Measurements from ENCODE around the gene IRF3. TPM values are rescaled to one million over a fixed set of nuclear protein-coding genes. Genes with fewer than 3 reads are reported as not detected.

Gene IRF3
- total and polyA plus RNA-seq, 2 of the 4 experiments (the other 2 are of a cell fraction): 39.6 to 65.2 TPM

- H4K8ac ChIP-seq (ENCODE audit: low read depth in 2 of 2, low read length in 2 of 2): no peak overlapping the region; a peak in 1 of 4 replicates
- H3K9me1 ChIP-seq (ENCODE audit: insufficient read depth, low read length): peaks cover 9% of the 10 kb centered on the region; the same call in 1 of the 2 replicates
- no TSS peak for BruUV-seq (replicated peaks)
These were observed 33.1 kb downstream of the IRF3 start for GRCh38 chr19:49632576-49632975.

More at GRCh38 chr19:49632576-49632975, 33.1 kb downstream of the IRF3 start:
- Histone ChIP-seq H3K14ac (replicated peaks; ENCODE audit: low read depth, low read length) (no peak overlapping the region), H3K36me3 (ENCODE audit: control insufficient read depth, insufficient read depth, low read length) (peaks cover 17% of the 10 kb centered on the region), H3K4me2 (ENCODE audit: low read depth, low read length) (no peak overlapping the region), H3K4ac (ENCODE audit: low read depth, low read length) (no peak overlapping the region), H2AFZ (replicated peaks; ENCODE audit: low read length, poor library complexity) (no peak overlapping the region), H2AK5ac (ENCODE audit: low read depth, low read length) (no peak overlapping the region), H3K9me3 (ENCODE audit: control insufficient read depth, insufficient read depth, low read length) (no peaks in the 10 kb centered on the region), H3K56ac (ENCODE audit: extremely low read depth, insufficient read depth, low read length) (no peak overlapping the region), H2BK20ac (ENCODE audit: low read depth, low read length) (no peak overlapping the region), H3K79me1 (ENCODE audit: low read depth in 1 of 2, low read length in 2 of 2) (peaks cover 0 to 36% of the 10 kb centered on the region in 2 experiments; a peak in 2 of 4 replicates), H3K27me3 (ENCODE audit: control insufficient read depth, insufficient read depth, low read length) (no peaks in the 10 kb centered on the region), H3K9ac (ENCODE audit: low read depth, low read length) (no peak overlapping the region), H4K5ac (ENCODE audit: low read depth, low read length) (no peak overlapping the region), H2BK120ac (ENCODE audit: low read depth, low read length) (no peak overlapping the region), H2BK5ac (ENCODE audit: low read depth, low read length, poor library complexity, severe bottlenecking) (no peak overlapping the region), H3K27ac (ENCODE audit: insufficient read depth, low read length) (no peak overlapping the region), H3K4me3 (ENCODE audit: insufficient read depth, low read depth, low read length) (no peak overlapping the region), H2AK9ac (replicated peaks; ENCODE audit: low read depth, low read length, poor library complexity) (no peak overlapping the region), H3K23ac (ENCODE audit: low read depth, low read length) (no peak overlapping the region), H2BK15ac (ENCODE audit: low read depth, low read length) (no peak overlapping the region), H3K18ac (ENCODE audit: low read depth, low read length) (no peak overlapping the region), H4K91ac (ENCODE audit: insufficient read depth, low read depth, low read length) (no peak overlapping the region), H4K20me1 (ENCODE audit: insufficient read depth, low read length) (no peaks in the 10 kb centered on the region), H3K4me1 (ENCODE audit: control insufficient read depth, insufficient read depth, low read length) (peaks cover 2% of the 10 kb centered on the region; the same call in 1 of the 2 replicates)
- ChIA-PET CTCF (no interaction called here), POLR2A (ENCODE audit: unreplicated experiment) (no interaction called here)
- no peak for ATAC-seq (ENCODE audit: low read depth)
- TF ChIP-seq POLR2A (IDR thresholded peaks at IDR 0.05; ENCODE audit: low read depth, low read length) (no peak), RCOR1 (IDR thresholded peaks at IDR 0.05; ENCODE audit: insufficient replicate concordance, low read length) (no peak), SMC3 (IDR thresholded peaks at IDR 0.05; ENCODE audit: low read depth, low read length) (no peak), MAZ (IDR thresholded peaks at IDR 0.05; ENCODE audit: borderline replicate concordance, low read depth, low read length) (no peak), USF2 (IDR thresholded peaks at IDR 0.05; ENCODE audit: low read depth, low read length) (no peak), CEBPB (IDR thresholded peaks at IDR 0.05; ENCODE audit: low read depth, low read length) (no peak), RAD21 (IDR thresholded peaks at IDR 0.05; ENCODE audit: low read length) (no peak), NFE2L2 (IDR thresholded peaks at IDR 0.05; ENCODE audit: low read depth, low read length) (no peak), MXI1 (IDR thresholded peaks at IDR 0.05; ENCODE audit: borderline replicate concordance, low read depth, low read length) (no peak), ELK1 (IDR thresholded peaks at IDR 0.05; ENCODE audit: borderline replicate concordance, low read depth, low read length) (no peak), BHLHE40 (IDR thresholded peaks at IDR 0.05; ENCODE audit: low read depth, low read length) (no peak), CHD1 (IDR thresholded peaks at IDR 0.05; ENCODE audit: low read depth, low read length) (no peak), RFX5 (IDR thresholded peaks at IDR 0.05; ENCODE audit: low read depth, low read length) (no peak)
- dilution Hi-C loops (cut with HindIII; ENCODE audit: low sequenced_read_pairs, unreplicated experiment): no loop called here
- in situ Hi-C loops (cut with MboI; ENCODE audit: low sequenced_read_pairs): no loop called here
- no peak for DNase-seq
- WGBS, 2 experiments (ENCODE audit: extremely low coverage in 2 of 2, insufficient read length in 1 of 2): no CpG with 5 or more reads among the region's 5 CpGs
- intact Hi-C loops (cut with micrococcal nuclease): no loop called here

All from IMR-90 (cell line).